Osteocyte (in vitro differentiated cells): ENCODE data around the gene THBS4. TPM values are rescaled to one million over a fixed set of nuclear protein-coding genes. Genes with fewer than 3 reads are reported as not detected.

Experiments used
- DNase-seq: peaks from one replicate; pipeline ENCODE4 v3.0.0; 2021; ENCODE audit warnings: mixed read lengths; ENCODE audit not compliant: unreplicated experiment; ENCODE audit errors: extremely low spot score
- H3K27ac Mint-ChIP-seq: one replicate; pipeline ENCODE4 v1.8.0; 2021; ENCODE audit warnings: mild to moderate bottlenecking, mixed read lengths; ENCODE audit not compliant: unreplicated experiment
- H3K27me3 Mint-ChIP-seq: one replicate; pipeline ENCODE4 v1.8.0; 2021; ENCODE audit warnings: mixed read lengths; ENCODE audit not compliant: unreplicated experiment
- H3K36me3 Mint-ChIP-seq: one replicate; pipeline ENCODE4 v1.8.0; 2021; ENCODE audit warnings: mixed read lengths; ENCODE audit not compliant: unreplicated experiment
- H3K4me1 Mint-ChIP-seq: one replicate; pipeline ENCODE4 v1.8.0; 2021; ENCODE audit warnings: mixed read lengths; ENCODE audit not compliant: unreplicated experiment
- H3K4me3 Mint-ChIP-seq: one replicate; pipeline ENCODE4 v1.8.0; 2021; ENCODE audit warnings: mild to moderate bottlenecking, moderate library complexity, mixed read lengths; ENCODE audit not compliant: unreplicated experiment
- H3K9me3 Mint-ChIP-seq: one replicate; pipeline ENCODE4 v1.8.0; 2021; ENCODE audit warnings: mixed read lengths; ENCODE audit not compliant: unreplicated experiment
- CTCF ChIP-seq: fragments of 200-600 bp; sonication (generic); IDR thresholded peaks from 2 replicates; pipeline ENCODE4 v1.5.0; 2021; ENCODE audit warnings: antibody characterized with exemption, mild to moderate bottlenecking, moderate library complexity
- total RNA-seq: library from RNA; stranded (reverse); gene quantifications from 2 replicates; pipeline ENCODE4 v1.2.1, GENCODE V29; 2021

The THBS4 gene
- total RNA-seq, 1 donor from 2014 or later, result 1.4 TPM

GRCh38 chr5:80072103-80073073 lies 37.2 kb downstream of the THBS4 start:
- peaks cover 2% of the 10 kb centered on the region for H3K4me1 Mint-ChIP-seq
- peaks cover 3% of the 10 kb centered on the region for H3K27me3 Mint-ChIP-seq
- H3K36me3 Mint-ChIP-seq, result no peaks in the 10 kb centered on the region
- H3K4me3 Mint-ChIP-seq, result no peak overlapping the region
- TF ChIP-seq CTCF, result no peak
- DNase-seq, result peak; percentile 48
- H3K27ac Mint-ChIP-seq, result no peak overlapping the region
- H3K9me3 Mint-ChIP-seq, result no peaks in the 10 kb centered on the region

GRCh38 chr5:80076131-80077050 lies 41.2 kb downstream of the THBS4 start:
- no peaks in the 10 kb centered on the region for H3K36me3 Mint-ChIP-seq
- no peak for TF ChIP-seq CTCF
- no peak overlapping the region for H3K4me3 Mint-ChIP-seq
- no peaks in the 10 kb centered on the region for H3K9me3 Mint-ChIP-seq
- peaks cover 2% of the 10 kb centered on the region for H3K4me1 Mint-ChIP-seq
- no peak overlapping the region for H3K27ac Mint-ChIP-seq
- H3K27me3 Mint-ChIP-seq, result no peaks in the 10 kb centered on the region
- DNase-seq, result no peak

DNA sequence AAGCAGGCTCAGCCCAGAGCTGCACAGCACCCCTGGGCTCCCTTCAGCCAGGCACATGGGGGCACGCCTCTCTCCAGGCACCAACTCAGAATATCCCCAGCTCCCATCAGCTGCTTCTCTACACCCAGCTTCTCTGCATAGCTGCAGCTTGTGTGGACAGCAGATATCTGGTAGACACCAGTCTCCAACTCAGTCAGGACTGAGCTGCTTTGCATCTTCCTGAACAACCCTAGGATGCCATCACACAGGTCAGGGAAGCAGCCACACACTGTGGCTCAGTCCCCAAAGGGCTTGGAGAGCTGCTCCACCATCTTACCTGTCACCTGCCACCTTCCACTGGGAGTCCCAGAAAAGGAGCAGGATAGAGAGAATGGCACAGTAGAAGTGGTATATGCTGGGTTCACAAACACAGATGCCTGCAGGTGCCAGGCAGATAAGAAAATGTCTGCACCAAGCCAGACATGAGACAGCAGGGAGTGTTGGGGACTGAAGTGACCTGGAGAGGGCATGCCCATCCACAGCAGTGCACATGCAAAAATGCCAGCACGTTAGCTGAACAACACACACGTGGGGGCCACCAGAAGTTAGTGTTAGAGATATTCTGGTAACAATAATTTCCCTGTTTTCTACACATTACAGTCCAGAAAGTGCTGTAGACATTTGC lies 42.0 kb downstream of the THBS4 start:
- no peak for TF ChIP-seq CTCF
- H3K36me3 Mint-ChIP-seq, result no peaks in the 10 kb centered on the region
- H3K4me1 Mint-ChIP-seq, result peaks cover 2% of the 10 kb centered on the region
- H3K27me3 Mint-ChIP-seq, result no peaks in the 10 kb centered on the region
- no peak for DNase-seq
- no peak overlapping the region for H3K27ac Mint-ChIP-seq
- no peaks in the 10 kb centered on the region for H3K9me3 Mint-ChIP-seq
- H3K4me3 Mint-ChIP-seq, result no peak overlapping the region

DNA sequence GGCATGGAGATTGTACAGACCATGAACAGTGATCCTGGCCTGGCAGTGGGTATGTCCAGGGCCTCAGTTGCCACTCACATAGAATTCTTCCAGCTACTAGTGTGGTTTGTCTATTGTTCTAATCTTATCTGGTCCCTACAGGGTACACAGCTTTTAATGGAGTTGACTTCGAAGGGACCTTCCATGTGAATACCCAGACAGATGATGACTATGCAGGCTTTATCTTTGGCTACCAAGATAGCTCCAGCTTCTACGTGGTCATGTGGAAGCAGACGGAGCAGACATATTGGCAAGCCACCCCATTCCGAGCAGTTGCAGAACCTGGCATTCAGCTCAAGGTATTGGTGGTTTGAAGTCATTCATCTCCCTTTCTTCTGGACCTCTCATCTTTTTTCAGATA lies 43.8 kb downstream of the THBS4 start:
- Mint-ChIP-seq H3K36me3 (no peaks in the 10 kb centered on the region), H3K27me3 (no peaks in the 10 kb centered on the region), H3K9me3 (no peaks in the 10 kb centered on the region), H3K4me1 (peaks cover 2% of the 10 kb centered on the region), H3K4me3 (no peak overlapping the region), H3K27ac (no peak overlapping the region)
- no peak for TF ChIP-seq CTCF
- no peak for DNase-seq
